Cardiac septum (tissue), 1 donor: Measurements from ENCODE around the gene PDS5B. TPM values are rescaled to one million over a fixed set of nuclear protein-coding genes. Genes with fewer than 3 reads are reported as not detected.
"Not testable (repeated sequence)": the region's sequence is repeated elsewhere in the genome, so short reads cannot be mapped to it uniquely, and the experiment has no call there.

Experiments
- DNase-seq: peaks from one replicate; pipeline ENCODE4 v3.0.0-alpha.2; 2020; ENCODE audit warnings: low spot score
- intact Hi-C: fragments of 100-400 bp; cut with DNase I; formaldehyde crosslinking; loops from one replicate; pipeline ENCODE4 v1.14.0; 2022
- total RNA-seq: library from RNA; stranded (reverse); fragmentation: NEBNext Ultra II Directional; extraction: Animal tissue kit (Norgen Biotek cat#: 25700); gene quantifications from one replicate; pipeline ENCODE4 v1.2.1, GENCODE V29; 2021
- donor health status: DM: no; HTN: no; CAD: no.

PDS5B gene
- total RNA-seq, 1 donor from 2014 or later, result 22.7 TPM

DNA sequence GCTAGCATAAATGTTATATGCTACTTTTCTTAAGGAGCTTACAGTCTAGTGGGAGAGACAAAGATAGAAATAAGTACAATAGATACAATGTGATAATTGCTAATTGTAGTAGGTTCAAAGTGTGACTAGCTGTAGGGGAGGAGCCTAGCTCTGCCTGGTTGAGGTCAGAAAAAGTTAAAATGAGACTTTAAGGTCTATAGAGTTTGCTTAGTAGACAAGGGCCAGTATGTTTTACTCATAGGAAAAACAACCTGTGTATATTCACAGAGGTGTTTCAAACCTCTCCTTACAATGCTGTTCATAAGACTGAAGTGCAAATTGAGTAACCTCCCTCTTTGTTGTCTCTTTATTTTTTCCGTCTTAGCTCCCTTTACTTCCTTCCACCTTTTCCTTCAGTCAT, 56.1 kb downstream of the PDS5B start:
- DNase-seq, result no peak
- intact Hi-C loops, result no loop called here

DNA sequence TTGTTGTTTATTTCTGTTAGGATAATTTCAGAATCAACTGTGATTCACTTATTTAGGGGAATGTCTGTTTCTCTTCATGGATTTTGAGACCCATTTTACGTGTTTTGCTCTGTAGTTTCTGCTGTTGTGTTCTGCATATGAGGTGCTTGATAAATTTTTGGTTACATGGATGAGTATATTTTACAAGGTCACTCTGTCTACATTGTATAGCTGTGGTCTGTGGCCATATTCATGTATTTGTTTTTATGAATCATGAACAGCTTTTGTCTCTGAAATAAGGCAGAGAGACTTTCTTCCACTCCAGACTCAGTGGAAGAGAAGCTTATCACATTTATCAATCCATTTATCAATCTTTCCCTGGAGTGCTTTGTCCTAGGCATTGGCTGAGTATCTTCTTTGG, 56.6 kb downstream of the PDS5B start:
- no peak for DNase-seq
- intact Hi-C loops, result no loop called here

DNA sequence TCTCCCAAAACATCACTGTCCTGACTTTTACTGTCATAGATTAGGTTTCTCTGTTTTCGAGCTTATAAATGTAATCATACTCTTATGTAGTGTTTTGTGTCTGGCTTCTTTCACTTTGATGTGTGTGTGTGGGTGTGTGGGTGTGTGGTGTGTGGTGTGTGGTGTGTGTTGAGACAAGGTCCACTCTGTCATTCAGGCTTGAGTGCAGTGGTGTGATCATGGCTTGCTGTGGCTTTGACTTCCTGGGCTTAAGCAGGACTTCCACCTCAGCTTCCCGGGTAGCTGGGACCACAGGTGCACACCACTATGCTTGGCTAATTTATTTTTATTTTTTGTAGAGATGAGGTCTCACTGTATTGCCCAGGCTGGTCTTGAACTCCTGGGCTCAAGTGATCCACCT, 59.6 kb downstream of the PDS5B start:
- DNase-seq, result no peak
- intact Hi-C loops, result no loop called here

DNA sequence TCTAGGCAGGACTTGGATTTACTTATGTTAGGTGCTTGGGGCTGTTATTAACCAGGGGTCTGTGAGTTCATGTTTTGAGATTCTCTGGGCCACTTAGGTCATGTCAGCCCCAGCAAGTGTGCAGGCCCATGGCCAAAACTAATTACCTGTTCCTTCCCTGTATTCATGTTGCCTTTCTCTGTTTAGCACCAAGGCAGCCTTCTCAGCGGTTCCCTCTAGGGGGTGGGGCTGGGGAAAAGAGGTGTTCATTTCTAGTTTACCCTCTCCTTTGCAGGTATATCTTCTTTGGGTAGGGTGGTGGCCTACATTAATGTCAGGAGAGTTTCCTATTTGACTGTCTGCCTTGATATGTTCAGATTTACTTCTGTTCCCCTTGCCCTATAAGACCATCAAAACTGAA, 61.7 kb downstream of the PDS5B start:
- intact Hi-C loops, result no loop called here
- DNase-seq, result no peak

DNA sequence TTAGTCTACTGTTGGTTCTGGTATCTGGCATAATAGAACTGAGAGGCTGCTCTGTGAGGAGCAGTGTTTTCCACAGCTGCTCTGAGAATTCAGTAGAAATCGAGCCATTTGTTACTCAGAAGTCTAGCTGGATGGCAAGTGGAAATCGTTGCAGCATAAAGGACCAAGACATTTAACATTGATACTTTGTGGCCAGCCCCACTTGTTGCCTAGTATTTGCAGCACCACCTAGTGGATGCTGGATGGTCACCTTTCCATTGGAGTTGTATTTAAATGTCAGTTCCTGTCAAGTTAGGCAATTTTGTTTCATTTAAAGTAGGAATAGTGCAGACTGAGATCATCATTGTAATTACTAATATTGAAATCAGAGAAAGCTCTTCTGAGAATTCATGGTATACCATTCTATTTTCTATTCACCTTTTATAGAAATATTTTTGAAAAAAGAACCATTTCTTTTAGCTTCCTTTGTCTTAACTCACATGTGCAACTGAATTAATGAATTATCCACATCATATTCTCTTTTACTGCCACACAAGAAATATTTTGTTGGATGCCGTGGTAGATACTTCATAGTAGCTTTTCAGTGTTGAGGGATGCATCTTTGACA, 64.6 kb downstream of the PDS5B start:
- intact Hi-C loops, result no loop called here
- no peak for DNase-seq

DNA sequence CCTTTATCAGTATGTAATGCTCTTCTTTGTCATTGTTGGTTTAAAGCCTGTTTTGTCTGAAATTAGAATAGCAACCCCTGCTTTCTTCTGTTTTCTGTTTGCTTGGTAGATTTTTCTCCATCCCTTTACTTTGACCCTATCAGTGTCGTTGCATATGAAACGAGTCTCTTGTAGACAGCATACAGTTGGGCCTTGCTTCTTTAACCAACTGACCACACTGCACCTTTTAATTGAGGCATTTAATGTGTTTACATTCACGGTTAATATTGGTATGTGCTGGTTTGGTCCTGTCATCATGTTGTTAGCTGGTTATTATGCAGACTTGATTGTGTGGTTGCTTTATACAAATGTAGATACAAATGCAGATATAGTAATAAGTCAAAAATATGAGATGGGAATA, 71.1 kb downstream of the PDS5B start:
- intact Hi-C loops, result no loop called here
- DNase-seq, result no peak

DNA sequence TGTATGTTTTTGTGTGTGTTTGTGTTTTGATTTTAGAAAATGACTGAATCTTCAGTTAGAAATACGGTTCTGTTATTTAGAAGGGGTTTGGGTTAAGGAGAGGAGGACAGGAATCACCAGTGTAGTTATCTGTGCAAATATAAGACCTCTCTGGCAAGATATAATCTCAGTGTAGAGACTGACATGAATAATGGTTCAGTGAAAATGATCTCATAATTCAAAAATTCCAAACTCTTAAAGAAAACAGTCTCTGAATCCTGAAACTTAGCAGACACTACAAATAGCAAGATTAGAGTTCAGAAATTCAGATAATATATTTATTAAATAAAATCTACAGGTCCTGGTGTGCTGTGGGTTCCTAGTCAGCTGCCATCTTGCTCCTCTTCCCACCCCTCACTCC, 73.5 kb downstream of the PDS5B start:
- no peak for DNase-seq
- intact Hi-C loops, result no loop called here

DNA sequence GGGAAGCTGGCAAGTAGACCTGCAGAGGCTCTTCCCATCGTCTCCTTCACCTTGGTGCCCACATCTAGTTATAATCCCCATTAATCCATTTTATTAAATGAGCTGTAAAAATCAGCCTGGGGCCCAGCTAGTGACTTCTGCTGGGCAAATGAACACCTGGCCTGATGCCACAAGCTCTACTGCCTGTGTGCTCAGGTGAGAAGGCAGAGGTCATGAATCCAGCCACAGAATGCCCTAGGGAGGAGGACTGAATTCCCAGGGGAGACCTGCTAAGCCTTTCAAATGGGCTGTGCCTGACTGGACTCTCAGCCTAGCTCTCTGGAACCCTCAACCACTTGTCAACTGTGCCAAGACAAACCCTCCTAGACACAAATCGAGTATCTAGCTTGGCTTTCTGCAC, 74.0 kb downstream of the PDS5B start:
- no peak for DNase-seq
- intact Hi-C loops, result no loop called here

DNA sequence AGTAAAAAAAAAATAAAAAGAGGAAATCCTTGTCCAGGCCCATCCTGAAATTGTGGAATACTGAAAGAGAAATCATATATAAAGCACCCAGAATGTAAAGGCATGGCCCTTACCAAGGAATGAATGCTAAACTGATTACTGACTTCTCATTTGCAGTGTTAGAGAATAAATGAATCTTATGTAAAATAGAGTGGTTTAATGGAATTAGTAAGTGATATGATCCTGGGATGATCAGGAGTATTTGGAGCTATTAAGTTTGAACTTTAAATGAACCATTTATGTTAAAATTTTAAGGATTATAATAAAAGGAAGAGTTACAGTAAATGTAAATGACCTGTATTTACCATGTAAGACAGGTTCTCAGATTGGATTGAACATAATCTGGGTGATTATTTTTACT, 75.4 kb downstream of the PDS5B start:
- intact Hi-C loops, result no loop called here
- no peak for DNase-seq

DNA sequence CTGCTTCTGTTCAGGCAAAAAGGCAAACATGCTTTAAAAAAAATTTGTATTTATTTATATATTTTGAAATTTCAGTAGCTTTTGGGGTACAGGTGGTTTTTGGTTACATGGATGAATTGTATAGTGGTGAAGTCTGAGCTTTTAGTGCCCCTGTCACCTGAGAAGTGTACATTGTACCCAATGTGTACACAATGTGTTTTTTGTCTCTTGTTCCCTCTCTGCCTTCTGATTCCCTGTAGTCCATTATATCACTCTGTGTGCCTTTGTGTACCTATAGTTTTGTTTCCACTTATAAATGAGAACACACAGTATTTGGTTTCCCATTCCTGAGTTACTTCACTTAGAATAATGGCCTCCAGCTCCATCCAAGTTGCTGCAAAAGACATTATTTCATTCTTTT, 77.4 kb downstream of the PDS5B start:
- intact Hi-C loops, result no loop called here
- DNase-seq, result no peak

DNA sequence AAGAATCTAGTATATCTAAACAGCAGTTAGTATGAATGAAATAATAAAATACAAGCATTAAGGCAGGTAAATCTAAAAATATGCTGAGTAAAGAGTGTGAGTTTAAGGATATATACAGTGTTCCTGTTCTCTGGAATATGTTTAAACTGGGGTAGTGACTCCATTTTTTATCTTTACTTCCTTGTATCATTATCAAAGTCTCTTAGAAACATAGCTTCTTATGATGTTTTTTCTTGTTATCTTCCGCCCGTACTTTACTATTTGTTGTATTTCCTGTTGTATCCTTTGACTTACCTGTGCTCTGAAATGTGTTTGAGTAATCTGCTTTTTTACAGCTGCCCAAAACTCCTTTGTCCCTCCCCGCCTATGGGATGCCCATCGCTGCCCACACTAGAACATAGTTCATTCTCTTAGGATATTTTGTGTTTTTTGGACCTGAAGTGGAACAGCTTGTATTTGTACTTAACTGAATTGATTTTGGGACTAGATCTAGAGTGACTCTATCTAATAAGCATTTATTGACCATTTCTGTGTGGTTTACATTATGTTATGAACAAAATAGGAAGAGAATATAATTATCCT, 80.8 kb downstream of the PDS5B start:
- no peak for DNase-seq
- intact Hi-C loops, result no loop called here

DNA sequence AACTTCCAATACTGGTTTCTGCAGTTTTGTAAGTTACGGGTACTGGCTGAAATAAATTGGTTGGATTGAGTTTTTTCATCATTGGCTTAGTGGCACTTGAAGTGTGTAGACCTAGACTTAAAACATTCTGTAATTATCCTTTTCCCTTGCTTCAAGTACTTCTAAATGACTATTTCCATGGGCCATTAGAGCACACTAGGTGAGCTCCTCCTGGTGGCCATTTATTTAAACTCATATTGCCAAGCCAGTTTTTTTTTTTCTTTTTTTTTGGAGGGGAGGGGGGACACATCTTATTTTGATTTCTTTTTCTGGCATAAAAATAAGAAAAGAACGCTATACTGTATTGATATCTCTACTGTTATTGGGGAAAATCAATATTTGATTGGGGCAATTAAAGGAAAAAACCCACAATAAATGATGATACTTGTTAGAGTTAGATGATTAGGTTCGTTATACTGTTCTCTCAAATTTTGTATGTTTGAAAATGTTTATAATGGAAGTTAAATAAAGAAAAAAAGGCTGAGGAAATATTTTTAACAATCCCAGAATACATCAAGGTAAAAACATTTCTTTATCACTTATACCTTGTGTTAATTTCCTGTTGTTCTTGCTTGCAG, 82.9 kb downstream of the PDS5B start:
- DNase-seq, result no peak
- intact Hi-C loops, result no loop called here

DNA sequence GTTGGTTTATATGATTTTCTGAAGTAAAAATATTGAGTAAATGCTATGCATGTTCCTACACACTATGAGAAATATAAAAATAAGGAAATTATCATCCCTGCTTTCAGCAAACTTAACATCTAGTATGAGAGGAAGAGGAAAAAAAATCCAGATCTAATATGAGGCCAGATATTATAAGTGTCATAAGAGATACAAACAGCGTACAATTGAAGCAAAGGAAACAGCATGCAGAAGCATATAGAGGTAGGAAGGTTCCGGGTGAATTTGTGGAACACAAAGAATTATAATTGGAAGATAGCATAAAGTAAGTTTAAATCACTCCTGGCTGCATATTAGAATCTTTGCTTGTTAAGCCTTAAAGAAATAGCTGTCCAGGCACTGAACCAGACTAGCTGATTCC, 88.3 kb downstream of the PDS5B start:
- intact Hi-C loops, result no loop called here
- DNase-seq, result no peak

DNA sequence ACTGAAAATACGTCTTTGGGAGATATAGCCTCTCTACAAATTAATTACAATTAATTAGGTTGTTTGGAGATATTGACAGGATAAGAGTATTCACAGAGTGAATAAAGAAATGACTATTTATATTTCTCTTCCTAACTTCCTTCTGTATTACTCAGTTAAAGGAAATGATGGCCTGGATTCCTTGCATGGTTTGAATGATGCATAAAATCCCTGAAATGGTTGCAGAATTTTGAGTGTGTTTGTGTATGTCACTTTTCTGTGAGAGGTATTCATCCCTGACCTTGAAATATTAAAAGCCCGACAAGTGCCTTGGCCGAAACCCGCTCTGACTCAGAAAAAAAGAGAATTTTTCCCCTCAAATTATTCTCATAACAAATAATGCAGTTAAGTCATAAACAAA, 90.0 kb downstream of the PDS5B start:
- intact Hi-C loops, result no loop called here

DNA sequence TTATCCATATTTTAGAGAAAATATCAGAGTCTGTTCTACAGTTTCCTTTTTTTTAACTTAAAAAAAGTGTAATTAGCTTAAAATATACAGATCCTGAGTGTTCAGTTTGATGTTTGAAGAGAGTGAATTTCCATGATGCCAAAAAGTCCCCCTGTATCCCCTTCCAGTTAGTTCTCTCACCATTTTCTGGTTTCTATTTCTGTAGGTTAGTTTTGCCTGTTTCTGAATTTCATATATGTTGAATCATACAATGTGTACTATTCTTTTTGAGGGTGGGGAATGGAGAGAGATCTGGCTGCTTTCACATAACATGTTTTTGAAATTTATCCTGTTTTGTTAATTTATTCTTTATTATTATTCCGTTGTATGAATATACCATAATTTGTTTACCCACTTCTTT, 95.9 kb downstream of the PDS5B start:
- intact Hi-C loops, result no loop called here
- no peak for DNase-seq

More for the DNA sequence above, 90.0 kb downstream of the PDS5B start:
- DNase-seq, result no peak

DNA sequence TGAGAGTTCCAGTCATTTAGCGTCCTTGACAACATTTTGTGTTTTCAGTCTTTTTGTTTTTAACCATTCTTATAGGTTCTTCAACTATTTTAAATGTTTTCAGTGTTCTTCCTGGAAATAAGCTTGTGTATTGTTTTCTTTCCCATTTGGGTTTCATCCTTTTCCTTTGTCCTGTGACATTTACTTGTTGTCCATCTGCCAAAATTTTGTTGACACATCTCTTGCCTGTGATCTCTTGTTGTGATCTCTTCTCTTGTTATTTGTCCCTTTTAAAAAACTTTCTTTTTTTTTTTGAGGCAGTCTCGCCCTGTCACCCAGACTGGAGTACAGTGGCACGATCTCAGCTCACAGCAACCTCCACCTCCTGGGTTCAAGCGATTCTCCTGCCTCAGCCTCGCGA, 96.5 kb downstream of the PDS5B start:
- DNase-seq, result no peak
- intact Hi-C loops, result no loop called here

DNA sequence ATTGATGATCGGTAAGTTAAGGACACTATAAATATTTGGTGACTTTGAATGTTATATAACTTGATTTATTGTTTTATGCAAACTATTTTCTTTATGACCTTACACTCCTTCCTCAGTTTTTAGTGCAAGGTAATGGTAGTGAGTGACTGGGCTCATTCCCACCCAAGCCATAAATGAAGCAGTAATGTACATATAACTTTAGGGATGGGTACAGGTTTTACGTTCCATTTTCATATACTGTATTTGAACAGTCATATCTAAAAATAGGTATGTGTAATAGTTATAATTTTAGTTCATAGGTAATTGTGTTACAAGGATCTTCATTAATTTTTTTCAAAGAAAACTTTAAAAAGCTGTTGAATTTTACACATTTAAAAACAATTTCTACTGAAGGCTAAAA, 101.0 kb downstream of the PDS5B start:
- intact Hi-C loops, result no loop called here

DNA sequence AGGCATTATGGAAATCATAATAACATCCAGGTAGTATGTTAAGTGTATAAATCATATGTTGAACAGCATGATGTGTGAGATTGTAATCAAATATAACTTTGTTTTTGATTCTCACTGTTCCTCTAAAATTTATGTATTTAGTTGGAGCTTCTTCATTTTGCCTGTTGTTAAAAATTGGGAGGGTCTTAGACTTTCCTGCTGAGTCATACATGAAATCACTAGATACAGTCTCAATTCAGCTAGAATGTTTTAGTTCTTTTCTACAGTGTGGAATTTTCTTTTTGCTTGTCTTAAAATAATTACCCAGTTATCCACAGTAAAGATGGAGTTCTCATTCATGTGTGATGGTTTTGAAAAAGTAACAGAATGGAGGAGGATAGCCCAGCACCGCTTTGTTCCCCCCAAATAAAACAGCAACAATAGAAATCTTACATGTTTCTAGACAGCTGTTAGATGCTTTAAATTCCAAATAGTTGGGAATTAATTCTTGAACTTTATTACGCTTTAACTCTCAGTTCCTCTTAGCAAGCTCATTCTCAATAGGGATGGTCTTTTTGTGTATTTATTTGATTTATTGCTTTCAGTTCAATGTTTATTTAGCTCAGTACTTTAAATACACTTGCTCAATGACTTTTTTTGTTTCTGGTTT, 109.5 kb downstream of the PDS5B start:
- intact Hi-C loops, result no loop called here
- DNase-seq, result no peak

More for the DNA sequence above, 101.0 kb downstream of the PDS5B start:
- DNase-seq, result no peak

DNA sequence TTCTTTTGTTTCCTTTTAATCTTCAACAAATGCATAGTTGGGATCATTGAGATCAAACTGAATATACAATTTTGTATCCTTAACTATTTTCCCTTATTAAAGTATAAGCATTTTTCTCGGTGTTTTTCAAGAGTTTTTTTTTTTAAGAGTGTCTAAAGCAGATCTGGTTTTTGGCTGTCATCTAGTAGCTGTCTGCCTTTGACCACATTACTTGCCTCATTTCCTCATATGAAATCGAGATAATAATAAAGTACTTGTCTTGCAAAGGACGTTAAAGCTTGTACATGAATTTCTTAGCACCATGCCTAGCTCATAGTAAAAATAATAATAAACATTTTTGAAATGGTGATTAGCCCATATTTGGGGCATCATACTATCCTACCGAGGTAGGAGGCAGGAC, 121.2 kb downstream of the PDS5B start:
- intact Hi-C loops, result no loop called here
- no peak for DNase-seq

DNA sequence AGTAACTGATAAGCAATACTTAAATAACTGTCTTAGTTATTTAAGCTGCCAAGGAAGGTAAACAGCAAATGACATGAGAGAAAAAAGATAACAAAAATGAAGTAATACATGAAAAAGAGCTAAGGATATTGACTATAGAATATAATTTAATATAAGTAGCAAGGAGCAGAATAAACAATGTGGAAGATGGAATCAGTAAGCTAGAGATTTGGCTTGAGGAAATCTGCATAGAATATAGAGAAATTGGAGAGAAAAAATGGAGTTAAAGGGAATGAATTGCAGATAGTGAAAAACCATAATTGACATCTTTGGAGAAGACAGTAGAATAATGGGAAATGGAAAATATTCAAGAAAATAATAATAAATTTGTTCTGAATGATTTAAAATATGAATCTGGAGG, 127.1 kb downstream of the PDS5B start:
- intact Hi-C loops, result no loop called here
- no peak for DNase-seq

DNA sequence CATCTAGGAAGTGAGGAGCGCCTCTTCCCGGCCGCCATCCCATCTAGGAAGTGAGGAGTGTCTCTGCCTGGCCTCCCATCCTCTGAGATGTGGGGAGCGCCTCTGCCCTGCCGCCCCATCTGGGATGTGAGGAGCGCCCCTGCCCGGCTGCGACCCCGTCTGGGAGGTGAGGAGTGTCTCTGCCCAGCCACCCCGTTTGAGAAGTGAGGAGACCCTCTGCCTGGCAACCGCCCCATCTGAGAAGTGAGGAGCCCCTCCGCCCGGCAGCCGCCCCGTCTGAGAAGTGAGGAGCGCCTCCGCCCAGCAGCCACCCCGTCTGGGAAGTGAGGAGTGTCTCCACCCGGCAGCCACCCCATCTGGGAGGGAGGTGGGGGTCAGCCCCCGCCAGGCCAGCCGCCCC, 129.9 kb downstream of the PDS5B start:
- intact Hi-C loops, DNase-seq: not testable (repeated sequence)
